Placental pericyte (primary cell): ENCODE measurements around the gene GRM2. TPM values are rescaled to one million over a fixed set of nuclear protein-coding genes. Genes with fewer than 3 reads are reported as not detected.

ENCODE experiments used
- small RNA-seq: library from RNA; depleted of rRNA; stranded (forward); fragments of <200 nt; gene quantifications from one replicate; pipeline ENCODE3, GENCODE V24; 2012; ENCODE audit warnings: low replicate concordance
- total RNA-seq: library from RNA; depleted of rRNA; stranded (reverse); fragments of >200 nt; gene quantifications from 2 replicates; pipeline ENCODE4 v1.2.3, GENCODE V29; 2012

Gene GRM2
- under 0.01 TPM in 1 of 2 replicates, not detected in the other for total RNA-seq

DNA sequence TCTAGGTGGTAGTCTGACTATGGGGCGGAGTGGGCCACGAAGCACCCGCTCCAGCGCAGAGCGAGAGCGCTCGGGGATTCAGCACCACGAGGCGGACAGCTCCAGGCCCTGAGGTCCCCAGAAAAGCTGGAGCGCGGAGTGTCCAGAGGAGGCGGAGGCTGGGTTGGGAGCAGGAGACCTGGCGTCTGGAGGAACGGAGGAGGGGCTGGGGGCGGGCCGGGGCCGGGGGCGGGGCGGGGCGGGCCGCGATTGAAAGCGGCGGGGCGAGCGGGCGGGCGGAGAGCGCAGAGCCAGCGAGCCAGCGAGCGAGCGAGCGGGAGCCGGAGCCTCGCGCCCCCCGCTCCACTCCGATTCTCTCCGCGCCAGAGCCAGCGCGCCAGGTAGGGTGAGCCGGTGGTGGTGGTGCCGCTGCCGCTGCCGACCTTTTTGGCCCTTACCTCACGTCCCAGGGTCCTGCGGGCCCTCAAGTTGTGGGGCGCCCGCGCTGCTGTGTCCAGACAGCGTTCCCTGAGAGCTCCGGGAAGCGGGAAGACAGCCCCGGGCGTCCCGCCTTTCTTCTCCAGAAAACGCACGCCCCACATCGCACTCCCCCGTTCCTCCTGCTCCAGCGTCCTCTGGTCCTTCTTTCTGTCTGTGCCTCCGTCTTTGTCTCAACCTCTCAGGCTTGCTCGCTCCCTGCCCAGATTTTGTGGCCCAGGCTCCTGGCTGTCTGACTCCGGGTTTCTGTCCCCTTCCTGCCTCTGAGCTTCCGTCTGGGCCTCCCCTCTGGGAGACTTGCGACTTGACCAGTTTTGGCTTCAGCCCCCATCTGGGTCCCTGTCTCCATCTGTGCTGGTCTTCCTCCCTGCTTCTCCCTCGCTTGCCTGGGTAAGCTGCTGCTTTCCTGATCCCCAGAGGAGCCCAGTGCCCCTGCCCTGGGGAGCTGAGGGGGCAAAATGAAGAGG lies at the start of gene GRM2:
TSS of gene GRM2 (plus strand) at position 281 of the 944 bp plus-strand sequence. CDS start 1,916 bp downstream, outside the sequence.

DNA sequence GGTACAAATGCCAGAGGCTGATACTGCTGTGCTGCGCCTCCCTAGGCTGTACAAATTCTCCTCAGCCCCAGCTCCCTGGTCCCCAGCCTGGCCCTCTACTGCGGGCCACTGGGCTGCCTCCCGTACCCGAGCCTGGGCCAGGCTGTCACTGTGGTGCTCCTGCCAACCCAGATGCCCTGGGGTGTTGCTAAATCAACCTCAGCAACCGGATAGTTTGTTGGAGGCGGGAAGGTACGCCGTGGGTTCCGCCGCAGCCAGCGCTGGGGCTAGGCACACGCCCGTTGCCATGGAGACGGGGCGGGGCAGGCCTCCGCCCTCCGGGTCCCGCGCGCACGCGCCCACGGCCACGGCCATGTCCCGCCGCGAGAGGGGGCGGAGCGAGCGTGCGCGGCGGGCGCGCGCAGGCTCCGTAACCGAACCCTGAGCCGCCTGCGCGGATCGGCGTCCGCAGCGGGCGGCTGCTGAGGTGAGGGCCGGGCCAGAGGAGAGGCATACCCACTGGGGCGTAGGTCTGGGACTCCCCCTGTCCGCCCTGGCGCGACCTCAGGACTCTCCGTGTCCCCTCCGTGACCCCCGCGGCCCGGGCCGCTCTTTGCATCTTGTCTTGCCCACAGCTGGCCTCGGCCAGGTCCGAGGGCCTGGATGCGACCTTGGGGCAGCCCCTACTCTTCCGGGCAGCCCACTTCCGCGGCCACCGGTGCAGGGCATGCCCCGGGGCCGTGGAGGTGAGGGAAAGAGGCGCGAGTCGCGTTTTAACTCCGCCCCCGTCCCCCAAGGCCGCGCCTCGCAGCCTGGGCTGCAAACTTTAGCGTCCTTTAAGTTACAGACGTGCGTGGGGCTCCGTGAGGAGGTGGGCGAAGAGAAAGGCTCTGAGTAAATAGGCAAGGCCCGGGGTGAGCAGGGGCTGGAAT lies 35.8 kb upstream of the GRM2 start, which contains the start of gene TEX264:
TSS of gene TEX264 (plus strand) at position 430 of the 911 bp plus-strand sequence. CDS start 3,053 bp downstream, outside the sequence.

Small RNA genes lying within 50 kb of the gene (small RNA-seq; reads per million reads assigned to genes)
- gene RNA5SP132 = 15.5 reads per million, percentile 96 among the genes with 10 or more reads in this experiment

Other genes starting within 250 kb of the GRM2 start
- 17.9 and 19.8 TPM in 2 replicates for gene DCAF1, start 207.1 kb upstream of the GRM2 start, total RNA-seq
- gene RAD54L2, start 168.3 kb upstream of the GRM2 start, total RNA-seq = 26.0 and 37.2 TPM in 2 replicates
- gene TEX264, start 35.8 kb upstream of the GRM2 start, total RNA-seq = 42.1 and 51.4 TPM in 2 replicates
- not detected in 2 replicates for gene IQCF6, start 72.2 kb downstream of the GRM2 start, total RNA-seq
- not detected in 2 replicates for gene IQCF2, start 154.5 kb downstream of the GRM2 start, total RNA-seq
- not detected in 2 replicates for gene IQCF5, start 168.5 kb downstream of the GRM2 start, total RNA-seq
- not detected in 2 replicates for gene IQCF1, start 196.3 kb downstream of the GRM2 start, total RNA-seq
- gene RRP9, start 234.8 kb downstream of the GRM2 start, total RNA-seq = 26.5 and 33.4 TPM in 2 replicates
- gene PARP3, start 235.3 kb downstream of the GRM2 start, total RNA-seq = 27.6 and 30.4 TPM in 2 replicates
- under 0.01 TPM in 1 of 2 replicates, not detected in the other for gene GPR62, start 248.3 kb downstream of the GRM2 start, total RNA-seq